Ovary (tissue), 3 donors: Measurements from ENCODE around the gene EMP2.

ENCODE experiments used
- CTCF ChIP-seq, 3 donors: fragments of 450-650 bp in 2 of 3; fragments of 200-600 bp in 1 of 3; IDR thresholded peaks; one replicate each; pipeline versions ENCODE4 v1.5.1 to v1.8.0; 2016 to 2022; ENCODE audit warnings: antibody characterized with exemption in 3 of 3, mild to moderate bottlenecking in 1 of 3
- EP300 ChIP-seq: sonication (generic); formaldehyde crosslinking; IDR thresholded peaks from one replicate; pipeline ENCODE4 v1.6.1; 2017; ENCODE audit warnings: antibody characterized with exemption
- POLR2A ChIP-seq: fragments of 450-650 bp; IDR thresholded peaks from one replicate; pipeline ENCODE4 v1.6.1; 2017; ENCODE audit warnings: antibody characterized with exemption, mild to moderate bottlenecking, moderate library complexity
- donor health status: DM: no; HTN: no; CAD: no.

- TF ChIP-seq CTCF (IDR thresholded peaks at IDR 0.05) (no peak), POLR2A (no peak), EP300 (no peak)
These were observed 48.8 kb downstream of the EMP2 start for GRCh38 chr16:10531582-10531981.
